GM12865 (cell line): ENCODE measurements around the gene SPRED1.

ENCODE experiments used
- DNase-seq: peaks from one replicate; pipeline ENCODE4 v3.0.0; 2010; ENCODE audit warnings: low read depth
- H3K4me3 ChIP-seq: 2 replicates; pipeline ENCODE4 v1.5.1; 2011; ENCODE audit warnings: mild to moderate bottlenecking, low read depth, low read length, control low read depth
- CTCF ChIP-seq: IDR thresholded peaks from 2 replicates; pipeline ENCODE4 v1.5.1; 2011; ENCODE audit warnings: low read length, control low read depth, low read depth, inconsistent platforms; ENCODE audit not compliant: insufficient read depth; ENCODE audit errors: missing control alignments

SPRED1 gene

GRCh38 chr15:38253351-38253781 is 730 bp downstream of the SPRED1 start:
- peak overlapping the region; percentile 91 for H3K4me3 ChIP-seq
- no peak for TF ChIP-seq CTCF
- peak; percentile 3 for DNase-seq

- peak overlapping the region; percentile 91 for H3K4me3 ChIP-seq
- peak; percentile 60 for DNase-seq
- no peak for TF ChIP-seq CTCF
Measured at GRCh38 chr15:38254051-38254883, 1.6 kb downstream of the SPRED1 start.

GRCh38 chr15:38255690-38256089 is 3.1 kb downstream of the SPRED1 start:
- no peak for TF ChIP-seq CTCF
- DNase-seq: no peak
- H3K4me3 ChIP-seq: no peak overlapping the region

GRCh38 chr15:38257676-38258075 is 5.0 kb downstream of the SPRED1 start:
- DNase-seq: no peak
- no peak for TF ChIP-seq CTCF
- no peak overlapping the region for H3K4me3 ChIP-seq

GRCh38 chr15:38259134-38259533 is 6.5 kb downstream of the SPRED1 start:
- no peak for DNase-seq
- H3K4me3 ChIP-seq: no peak overlapping the region
- no peak for TF ChIP-seq CTCF

GRCh38 chr15:38260077-38260476 is 7.4 kb downstream of the SPRED1 start:
- no peak overlapping the region for H3K4me3 ChIP-seq
- DNase-seq: no peak
- no peak for TF ChIP-seq CTCF

- DNase-seq: no peak
- H3K4me3 ChIP-seq: no peak overlapping the region
- no peak for TF ChIP-seq CTCF
Measured at GRCh38 chr15:38263251-38263650, 10.6 kb downstream of the SPRED1 start.
